Hepatocyte (in vitro differentiated cells): ENCODE results near the gene SLC22A8. TPM values are rescaled to one million over a fixed set of nuclear protein-coding genes. Genes with fewer than 3 reads are reported as not detected.

Experiments
- DNase-seq: peaks from one replicate; pipeline ENCODE4 v3.0.0-alpha.2; 2016; ENCODE audit warnings: low spot score
- H2AFZ ChIP-seq: fragments of 200-600 bp; sonication (generic); 2 replicates; pipeline ENCODE4 v1.6.0; 2016; ENCODE audit warnings: antibody characterized with exemption, mild to moderate bottlenecking
- H3K27ac ChIP-seq: fragments of 200-600 bp; sonication (generic); 2 replicates; pipeline ENCODE4 v1.5.1; 2016; ENCODE audit warnings: mild to moderate bottlenecking
- H3K27me3 ChIP-seq: fragments of 200-600 bp; sonication (generic); 2 replicates; pipeline ENCODE4 v1.6.1; 2016
- H3K36me3 ChIP-seq: fragments of 200-600 bp; sonication (generic); replicated peaks from 2 replicates; pipeline ENCODE4 v1.5.1; 2016; ENCODE audit warnings: low read depth; ENCODE audit not compliant: insufficient read depth
- H3K4me1 ChIP-seq: fragments of 200-600 bp; sonication (generic); 2 replicates; pipeline ENCODE4 v1.5.1; 2016; ENCODE audit warnings: mild to moderate bottlenecking, moderate library complexity; ENCODE audit not compliant: insufficient read depth
- H3K4me2 ChIP-seq: fragments of 200-600 bp; sonication (generic); 2 replicates; pipeline ENCODE4 v1.6.0; 2016
- H3K4me3 ChIP-seq: fragments of 200-600 bp; sonication (generic); 2 replicates; pipeline ENCODE4 v1.5.1; 2016; ENCODE audit warnings: mild to moderate bottlenecking
- H3K79me2 ChIP-seq: fragments of 200-600 bp; sonication (generic); 2 replicates; pipeline ENCODE4 v1.6.0; 2017; ENCODE audit warnings: mild to moderate bottlenecking
- H3K9me2 ChIP-seq: fragments of 200-600 bp; sonication (generic); replicated peaks from 2 replicates; pipeline ENCODE4 v1.6.0; 2017; ENCODE audit warnings: mild to moderate bottlenecking; ENCODE audit not compliant: insufficient read depth
- H3K9me3 ChIP-seq: fragments of 200-600 bp; sonication (generic); 2 replicates; pipeline ENCODE4 v1.5.1; 2016; ENCODE audit warnings: low read depth, mild to moderate bottlenecking
- H4K20me1 ChIP-seq: fragments of 200-600 bp; sonication (generic); 2 replicates; pipeline ENCODE4 v1.6.0; 2016; ENCODE audit warnings: mild to moderate bottlenecking; ENCODE audit not compliant: insufficient read depth, poor library complexity, severe bottlenecking
- EZH2 ChIP-seq: fragments of 200-600 bp; sonication (generic); IDR thresholded peaks from 2 replicates; pipeline ENCODE4 v1.6.1; 2016; ENCODE audit warnings: antibody characterized with exemption, mild to moderate bottlenecking, borderline replicate concordance
- EZH2phosphoT487 ChIP-seq: fragments of 200-600 bp; sonication (generic); IDR thresholded peaks from one replicate; pipeline ENCODE4 v1.6.1; 2018; ENCODE audit warnings: antibody characterized with exemption, mild to moderate bottlenecking, low read depth, moderate library complexity; ENCODE audit not compliant: unreplicated experiment, severe bottlenecking
- WGBS: methylation state at CpG from one replicate; pipeline ENCODE4 v1.1.6; 2016; ENCODE audit warnings: low lambda C conversion rate; ENCODE audit errors: missing lambda C conversion rate; 5-methylcytosine and 5-hydroxymethylcytosine counted together
- polyA plus RNA-seq: library from polyadenylated mRNA; unstranded; fragments of >200 nt; fragmentation: Nextera tagmentation; extraction: Ambion mirVana; gene quantifications from 2 replicates; pipeline ENCODE4 v1.2.1, GENCODE V29; 2016
- total RNA-seq: library from RNA; depleted of rRNA; stranded (reverse); fragments of >200 nt; gene quantifications from 2 replicates; pipeline ENCODE4 v1.2.3, GENCODE V29; 2014
- TF ChIP-seq, protein P1 (sequence below): fragments of 200-600 bp; sonication (generic); IDR thresholded peaks from 2 replicates; pipeline ENCODE4 v1.5.1; 2016; ENCODE audit warnings: antibody characterized with exemption, mild to moderate bottlenecking; ENCODE audit not compliant: poor library complexity

The SLC22A8 gene
- total and polyA plus RNA-seq, 2 experiments from 2014 or later, result 0.41 TPM; not detected in 1

- H4K20me1 ChIP-seq, result no peaks in the 10 kb centered on the region
- H3K27me3 ChIP-seq, result no peaks in the 10 kb centered on the region
- DNase-seq, result no peak
- H3K27ac ChIP-seq, result no peak overlapping the region
- TF ChIP-seq EZH2 (no peak), EZH2phosphoT487 (no peak)
- TF ChIP-seq, protein P1, sequence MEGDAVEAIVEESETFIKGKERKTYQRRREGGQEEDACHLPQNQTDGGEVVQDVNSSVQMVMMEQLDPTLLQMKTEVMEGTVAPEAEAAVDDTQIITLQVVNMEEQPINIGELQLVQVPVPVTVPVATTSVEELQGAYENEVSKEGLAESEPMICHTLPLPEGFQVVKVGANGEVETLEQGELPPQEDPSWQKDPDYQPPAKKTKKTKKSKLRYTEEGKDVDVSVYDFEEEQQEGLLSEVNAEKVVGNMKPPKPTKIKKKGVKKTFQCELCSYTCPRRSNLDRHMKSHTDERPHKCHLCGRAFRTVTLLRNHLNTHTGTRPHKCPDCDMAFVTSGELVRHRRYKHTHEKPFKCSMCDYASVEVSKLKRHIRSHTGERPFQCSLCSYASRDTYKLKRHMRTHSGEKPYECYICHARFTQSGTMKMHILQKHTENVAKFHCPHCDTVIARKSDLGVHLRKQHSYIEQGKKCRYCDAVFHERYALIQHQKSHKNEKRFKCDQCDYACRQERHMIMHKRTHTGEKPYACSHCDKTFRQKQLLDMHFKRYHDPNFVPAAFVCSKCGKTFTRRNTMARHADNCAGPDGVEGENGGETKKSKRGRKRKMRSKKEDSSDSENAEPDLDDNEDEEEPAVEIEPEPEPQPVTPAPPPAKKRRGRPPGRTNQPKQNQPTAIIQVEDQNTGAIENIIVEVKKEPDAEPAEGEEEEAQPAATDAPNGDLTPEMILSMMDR, result no peak
- no peaks in the 10 kb centered on the region for H3K9me3 ChIP-seq
- 97% methylated on average over 2 of the region's 2 CpGs for WGBS
- no peaks in the 10 kb centered on the region for H3K79me2 ChIP-seq
- H2AFZ ChIP-seq, result no peak overlapping the region
- no peaks in the 10 kb centered on the region for H3K36me3 ChIP-seq
- no peak overlapping the region for H3K4me2 ChIP-seq
- no peak overlapping the region for H3K4me3 ChIP-seq
- peaks cover 12% of the 10 kb centered on the region for H3K4me1 ChIP-seq
- H3K9me2 ChIP-seq, result no peaks in the 10 kb centered on the region
Measured at GRCh38 chr11:62957147-62957546, 58.5 kb downstream of the SLC22A8 start.

GRCh38 chr11:62954478-62954877, 61.2 kb downstream of the SLC22A8 start:
- no peaks in the 10 kb centered on the region for H3K9me3 ChIP-seq
- TF ChIP-seq EZH2phosphoT487, result no peak
- TF ChIP-seq, protein P1, result no peak
- no peak for TF ChIP-seq EZH2
- no peak for DNase-seq

DNA sequence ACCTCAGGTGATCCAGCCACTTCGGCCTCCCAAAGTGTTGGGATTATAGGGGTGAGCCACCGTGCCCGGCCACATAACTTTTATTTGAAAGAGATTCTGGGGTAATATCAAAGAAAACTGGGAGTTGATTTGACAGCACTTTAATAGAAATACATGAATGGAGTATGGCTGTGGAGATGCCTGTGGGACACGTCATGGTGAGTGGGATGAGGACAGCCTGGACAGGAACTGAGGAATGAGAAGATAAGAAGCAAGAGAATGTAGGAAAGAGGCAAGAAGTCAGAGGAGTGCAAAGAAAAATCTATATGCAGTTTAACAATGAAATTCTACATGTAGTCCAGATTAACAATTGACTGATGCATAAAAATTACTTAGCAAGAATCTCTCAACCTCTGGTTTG, 61.8 kb downstream of the SLC22A8 start:
- TF ChIP-seq, protein P1, result no peak
- no peak for TF ChIP-seq EZH2phosphoT487
- no peak for TF ChIP-seq EZH2
- Histone ChIP-seq H3K27me3 (no peaks in the 10 kb centered on the region), H3K79me2 (no peaks in the 10 kb centered on the region), H3K36me3 (no peaks in the 10 kb centered on the region), H3K4me3 (no peak overlapping the region), H3K27ac (no peak overlapping the region), H3K4me2 (no peak overlapping the region), H3K9me2 (no peaks in the 10 kb centered on the region), H4K20me1 (no peaks in the 10 kb centered on the region), H2AFZ (no peak overlapping the region), H3K9me3 (no peaks in the 10 kb centered on the region), H3K4me1 (peaks cover 5% of the 10 kb centered on the region)
- no peak for DNase-seq
- 82% methylated on average over 4 of the region's 4 CpGs for WGBS

More at GRCh38 chr11:62954478-62954877, 61.2 kb downstream of the SLC22A8 start:
- WGBS, result 80% methylated on average over 5 of the region's 5 CpGs
- Histone ChIP-seq H3K27me3 (no peaks in the 10 kb centered on the region), H3K4me1 (peaks cover 11% of the 10 kb centered on the region), H3K4me3 (no peak overlapping the region), H3K36me3 (no peaks in the 10 kb centered on the region), H3K4me2 (no peak overlapping the region), H3K27ac (no peak overlapping the region), H3K9me2 (no peaks in the 10 kb centered on the region), H2AFZ (no peak overlapping the region), H4K20me1 (no peaks in the 10 kb centered on the region), H3K79me2 (no peaks in the 10 kb centered on the region)
